Measurements from ENCODE around the gene RERE. TPM values are rescaled to one million over a fixed set of nuclear protein-coding genes. Genes with fewer than 3 reads are reported as not detected.
"Not testable (repeated sequence)": the region's sequence is repeated elsewhere in the genome, so short reads cannot be mapped to it uniquely, and the experiment has no call there.

RERE gene
- total RNA-seq, 1 experiment from 2014 or later: 37.1 TPM

- peak; percentile 16 for DNase-seq (ENCODE audit: low spot score)
These were observed 98.5 kb downstream of the RERE start for GRCh38 chr1:8718850-8719361.

- no peak for DNase-seq (ENCODE audit: low spot score)
These were observed 100.3 kb downstream of the RERE start for GRCh38 chr1:8717148-8717547.

GRCh38 chr1:8716238-8716637 is 101.2 kb downstream of the RERE start:
- no peak for DNase-seq (ENCODE audit: low spot score)

- DNase-seq (ENCODE audit: low spot score): no peak
These were observed 103.3 kb downstream of the RERE start for GRCh38 chr1:8714173-8714572.

- peak; percentile 85 for DNase-seq (ENCODE audit: low spot score)
These were observed 104.8 kb downstream of the RERE start for GRCh38 chr1:8712413-8713231.

- DNase-seq (ENCODE audit: low spot score): no peak
These were observed 105.5 kb downstream of the RERE start for GRCh38 chr1:8711873-8712412.

GRCh38 chr1:8711151-8711550 is 106.3 kb downstream of the RERE start:
- DNase-seq (ENCODE audit: low spot score): no peak

GRCh38 chr1:8708259-8708658 is 109.2 kb downstream of the RERE start:
- DNase-seq (ENCODE audit: low spot score): no peak

GRCh38 chr1:8706995-8707396 is 110.4 kb downstream of the RERE start:
- no peak for DNase-seq (ENCODE audit: low spot score)

- no peak for DNase-seq (ENCODE audit: low spot score)
These were observed 111.1 kb downstream of the RERE start for GRCh38 chr1:8706291-8706690.

GRCh38 chr1:8704866-8705506 is 112.5 kb downstream of the RERE start:
- peak; percentile 38 for DNase-seq (ENCODE audit: low spot score)

- DNase-seq (ENCODE audit: low spot score): peak; percentile 94
These were observed 114.3 kb downstream of the RERE start for GRCh38 chr1:8702850-8703810.

- no peak for DNase-seq (ENCODE audit: low spot score)
These were observed 115.0 kb downstream of the RERE start for GRCh38 chr1:8702472-8702849.

GRCh38 chr1:8701794-8702471 is 115.5 kb downstream of the RERE start:
- DNase-seq (ENCODE audit: low spot score): peak; percentile 88

- no peak for DNase-seq (ENCODE audit: low spot score)
These were observed 117.8 kb downstream of the RERE start for GRCh38 chr1:8699679-8700078.

- no peak for DNase-seq (ENCODE audit: low spot score)
These were observed 118.4 kb downstream of the RERE start for GRCh38 chr1:8698937-8699447.

GRCh38 chr1:8698012-8698630 is 119.3 kb downstream of the RERE start:
- no peak for DNase-seq (ENCODE audit: low spot score)

- DNase-seq (ENCODE audit: low spot score): not testable (repeated sequence)
These were observed 122.0 kb downstream of the RERE start for GRCh38 chr1:8695442-8695841.

- no peak for DNase-seq (ENCODE audit: low spot score)
These were observed 124.3 kb downstream of the RERE start for GRCh38 chr1:8693107-8693506.

- no peak for DNase-seq (ENCODE audit: low spot score)
These were observed 125.8 kb downstream of the RERE start for GRCh38 chr1:8691662-8692061.

Data from HT-29 (cell line).